HG02852 (cell line): Measurements from ENCODE around the gene RGS6.
A peak's percentile ranks its signal among the peaks of the same experiment; 100 is the strongest.

Source experiments
- ATAC-seq: cut with Tn5 transposase; IDR thresholded peaks from one replicate; pipeline ENCODE4 v1.9.1; 2021; ENCODE audit warnings: mild to moderate bottlenecking, moderate library complexity; ENCODE audit not compliant: unreplicated experiment

The RGS6 gene

GRCh38 chr14:72013721-72014345, 81.6 kb downstream of the RGS6 start:
- no peak for ATAC-seq

DNA sequence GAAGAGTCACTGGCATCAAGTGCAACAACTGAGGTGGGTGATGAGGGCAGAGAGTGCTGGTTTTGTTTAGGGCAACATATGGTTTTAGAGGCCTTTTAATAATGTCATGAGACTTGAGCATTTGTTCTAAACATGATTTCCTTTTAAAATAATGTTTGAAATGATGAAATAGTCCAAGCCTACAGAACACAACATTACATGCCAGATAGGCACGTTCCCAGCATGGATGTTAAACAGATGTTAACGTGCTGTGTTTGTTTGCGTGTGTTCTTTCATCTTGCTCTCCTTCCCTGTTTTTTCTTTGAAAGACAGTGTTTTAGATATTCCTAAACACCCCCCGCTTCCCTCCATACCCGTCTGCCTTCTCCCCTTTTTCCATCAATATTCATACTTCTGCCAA, 82.3 kb downstream of the RGS6 start:
- ATAC-seq = no peak

DNA sequence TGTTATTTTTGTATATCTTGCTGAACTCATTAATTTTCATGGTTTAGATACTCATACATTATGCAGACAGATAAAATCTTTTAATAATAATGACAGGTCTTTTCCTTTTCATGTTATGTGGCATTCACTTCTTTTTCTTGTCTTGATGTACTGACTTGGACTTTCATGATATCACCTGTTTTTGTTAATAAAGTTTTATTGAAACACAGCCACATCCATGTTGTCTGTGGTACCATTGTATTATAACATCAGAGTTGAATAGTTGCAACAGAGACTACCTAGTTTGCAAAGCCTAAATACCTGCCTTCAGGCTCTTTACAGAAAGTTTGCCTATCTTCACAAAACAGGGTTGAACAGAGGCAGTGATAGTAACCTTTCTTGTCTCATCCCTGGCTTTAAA, 85.1 kb downstream of the RGS6 start:
- no peak for ATAC-seq

DNA sequence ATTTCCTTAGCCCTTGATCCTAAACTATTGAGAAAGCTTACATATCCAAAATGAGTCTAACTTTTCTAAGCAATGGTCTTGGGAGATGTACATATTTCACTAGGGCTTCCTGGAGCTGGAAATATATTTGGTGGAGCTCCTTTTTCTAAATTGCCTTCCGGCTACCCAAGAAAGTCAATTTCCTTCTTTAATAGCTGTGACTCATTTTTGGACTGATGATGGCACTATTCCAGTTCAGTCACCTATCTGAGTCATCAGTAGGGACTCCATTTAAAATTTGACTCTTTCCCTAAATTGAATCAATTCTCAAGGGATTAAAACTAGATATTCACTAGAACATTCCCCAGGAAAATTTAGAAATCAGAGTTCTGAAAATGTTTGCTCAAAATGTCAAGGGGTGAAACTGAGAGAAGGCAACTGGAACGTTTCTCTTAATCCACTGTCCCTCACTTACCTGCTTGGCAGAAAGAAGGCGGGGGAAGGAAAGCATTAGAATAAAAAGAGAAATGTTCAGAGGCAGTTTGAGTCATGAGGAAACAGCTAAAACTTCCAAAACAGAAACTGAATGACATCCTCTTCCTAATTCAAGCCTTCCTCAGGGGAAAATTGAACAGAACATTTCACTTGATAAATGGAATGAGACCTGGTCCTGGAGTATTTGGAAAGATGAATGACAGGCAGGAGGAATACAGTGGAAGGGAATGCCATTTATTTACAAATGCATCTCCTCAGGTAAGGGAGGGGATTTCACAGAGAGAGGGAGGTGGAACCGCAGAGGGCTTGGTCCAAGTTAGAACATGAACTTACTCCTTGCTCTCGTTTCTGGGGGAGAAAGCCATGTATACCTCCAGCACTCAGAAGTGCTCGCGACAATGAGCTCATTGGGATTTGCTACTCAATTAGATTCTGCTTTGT, 91.2 kb downstream of the RGS6 start:
- ATAC-seq = no peak

- ATAC-seq = no peak
These were observed 91.8 kb downstream of the RGS6 start for GRCh38 chr14:72024043-72024407.

DNA sequence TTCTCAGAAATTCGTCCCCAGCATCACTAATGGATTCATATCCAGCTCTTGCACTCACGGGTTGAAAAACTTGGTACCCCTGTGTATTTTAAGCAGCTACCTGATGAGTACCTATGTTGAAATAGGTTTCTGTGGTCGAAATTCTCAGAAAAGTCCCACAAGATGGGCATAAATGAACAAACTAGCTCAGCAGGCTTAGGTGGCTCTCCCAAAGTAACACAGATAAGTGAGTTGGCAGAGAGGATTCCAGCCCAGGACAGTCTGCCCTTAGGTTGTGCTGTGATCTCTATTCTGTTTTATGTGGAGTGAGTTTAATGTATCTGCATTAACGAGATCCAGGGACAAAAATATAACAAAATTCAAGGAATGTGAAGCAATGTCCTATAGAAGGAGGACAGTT, 92.3 kb downstream of the RGS6 start:
- no peak for ATAC-seq

DNA sequence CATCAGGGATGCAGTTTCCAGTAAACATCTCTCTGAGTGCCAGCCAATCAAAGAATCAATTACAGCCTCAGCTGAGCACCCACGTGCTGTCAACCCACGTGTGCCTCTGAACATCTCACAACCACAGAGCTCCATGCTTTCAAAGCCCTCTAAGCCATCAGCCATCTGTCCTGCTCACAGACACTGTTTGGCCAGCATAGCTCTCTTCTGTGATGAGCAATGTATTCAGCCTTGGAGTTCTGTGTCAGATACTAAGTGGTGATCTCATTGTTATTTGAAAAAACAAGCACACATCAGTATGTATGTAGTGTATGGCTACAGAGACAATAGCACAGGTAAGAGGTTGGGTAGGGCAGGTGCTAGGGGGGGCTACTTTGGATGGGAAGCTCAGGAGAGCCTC, 94.3 kb downstream of the RGS6 start:
- ATAC-seq = no peak

GRCh38 chr14:72027061-72027460, 94.8 kb downstream of the RGS6 start:
- ATAC-seq = no peak

DNA sequence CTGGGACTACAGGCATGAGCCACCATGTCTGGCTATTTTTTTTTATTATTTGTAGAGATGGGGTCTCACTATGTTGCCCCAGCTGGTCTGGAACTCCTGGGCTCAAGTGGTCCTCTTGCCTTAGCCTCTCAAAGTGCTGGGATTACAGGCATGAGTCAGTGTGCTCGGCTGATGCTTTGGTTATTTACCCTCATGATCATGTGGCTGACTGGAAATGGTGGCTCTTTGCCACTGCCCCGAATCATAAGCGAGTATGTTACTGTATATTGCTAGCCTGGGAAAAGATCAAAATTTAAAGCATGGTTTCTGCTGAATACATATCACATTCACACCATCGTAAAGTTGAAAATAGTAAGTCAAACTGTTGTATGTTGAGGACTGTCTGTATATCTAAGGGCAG, 101.1 kb downstream of the RGS6 start:
- ATAC-seq = no peak

DNA sequence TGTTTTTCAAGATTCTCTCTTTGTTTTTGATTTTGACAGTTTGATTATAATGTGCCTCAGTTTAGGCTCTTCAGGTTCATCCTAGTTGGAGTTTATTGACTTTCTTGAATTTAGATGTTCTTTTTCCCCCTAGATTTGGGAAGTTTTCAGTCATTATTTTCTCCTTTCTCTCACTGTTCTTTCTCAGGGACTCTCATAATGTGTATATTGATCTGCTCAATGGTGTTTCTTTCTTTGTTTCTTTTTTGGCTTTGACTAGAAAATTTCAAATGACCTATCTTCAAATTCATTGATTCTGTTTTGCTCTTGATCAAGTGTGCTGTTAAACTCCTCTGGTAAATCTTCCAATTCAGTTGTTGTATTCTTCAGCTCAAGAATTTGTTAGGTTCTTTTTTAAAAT, 108.3 kb downstream of the RGS6 start:
- ATAC-seq = no peak

DNA sequence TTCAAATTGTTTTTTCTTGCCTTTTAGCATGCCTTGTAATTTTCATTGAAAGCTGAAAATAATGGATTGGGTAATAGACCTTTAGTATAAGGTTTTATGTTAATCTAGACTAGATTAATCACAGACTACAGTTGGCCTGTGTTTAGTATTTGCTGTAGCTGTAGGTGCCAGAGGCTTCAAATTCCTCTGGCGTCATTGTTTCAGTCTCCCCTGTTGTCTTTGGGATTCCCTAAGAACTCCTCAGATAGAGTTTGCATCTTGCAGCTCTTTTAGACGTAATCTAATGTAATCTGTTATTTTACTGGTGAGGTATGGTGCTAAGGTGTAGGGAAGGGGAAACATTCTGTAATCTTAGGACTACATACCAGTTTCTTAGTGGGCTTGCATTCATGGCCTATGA, 113.0 kb downstream of the RGS6 start:
- ATAC-seq = no peak

GRCh38 chr14:72045885-72046284, 113.7 kb downstream of the RGS6 start:
- ATAC-seq = no peak

GRCh38 chr14:72049462-72049861, 117.2 kb downstream of the RGS6 start:
- ATAC-seq = peak; percentile 50

DNA sequence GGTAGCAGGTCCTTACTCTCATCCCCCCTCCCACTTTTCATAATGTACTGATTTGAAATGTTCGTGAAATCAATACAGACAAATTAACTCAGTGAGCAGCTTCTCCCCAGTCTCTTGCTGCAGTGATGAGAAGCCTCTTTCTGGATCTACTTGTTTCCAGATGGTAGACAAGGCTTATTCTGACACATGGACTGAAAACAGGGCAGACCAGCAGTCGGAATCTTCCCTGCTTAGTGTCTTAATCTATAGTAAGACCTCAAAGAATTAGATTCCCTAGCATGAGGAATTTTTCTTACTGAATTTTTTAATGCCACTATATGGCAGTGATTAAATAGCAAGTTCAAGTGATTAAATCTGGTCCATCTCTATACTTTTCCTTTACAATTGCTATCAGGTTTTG, 120.1 kb downstream of the RGS6 start:
- no peak for ATAC-seq

DNA sequence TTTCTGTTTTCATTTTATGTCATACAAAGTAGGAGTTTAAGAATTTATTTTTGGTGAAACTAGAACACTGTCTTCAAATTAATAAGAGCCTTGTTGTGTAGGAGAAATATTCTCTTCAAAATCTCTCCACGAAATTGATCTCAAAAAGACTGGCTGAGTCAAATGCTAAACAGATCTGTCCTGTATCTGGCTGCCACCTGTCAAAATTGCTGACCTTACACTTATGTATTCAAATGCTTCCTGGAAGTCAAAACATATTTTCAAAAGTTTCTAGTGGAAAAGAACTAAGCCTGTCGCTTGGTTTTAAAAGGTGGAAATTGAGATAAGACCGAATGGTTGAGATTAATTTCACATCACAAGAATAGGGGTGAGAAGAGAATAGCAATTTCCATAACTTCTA, 121.4 kb downstream of the RGS6 start:
- ATAC-seq = no peak

DNA sequence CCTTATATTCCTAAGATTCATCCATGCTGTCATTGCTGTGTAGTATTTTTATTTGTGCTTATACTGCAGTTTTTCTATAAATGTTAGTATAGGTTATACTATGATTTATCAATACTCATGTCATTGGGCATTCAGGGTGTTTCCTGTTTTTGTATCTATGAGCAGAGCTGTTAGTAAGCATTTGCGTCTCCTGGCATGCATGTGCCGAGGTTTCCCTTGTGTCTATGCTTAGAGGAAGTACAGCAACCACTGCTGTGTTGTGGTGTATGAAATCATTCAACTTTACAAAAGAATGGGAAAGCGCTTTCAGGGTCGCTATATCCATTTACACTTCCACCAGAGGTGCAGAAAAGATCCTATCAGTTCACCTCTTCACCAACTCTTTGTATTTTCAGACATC, 122.7 kb downstream of the RGS6 start:
- no peak for ATAC-seq

DNA sequence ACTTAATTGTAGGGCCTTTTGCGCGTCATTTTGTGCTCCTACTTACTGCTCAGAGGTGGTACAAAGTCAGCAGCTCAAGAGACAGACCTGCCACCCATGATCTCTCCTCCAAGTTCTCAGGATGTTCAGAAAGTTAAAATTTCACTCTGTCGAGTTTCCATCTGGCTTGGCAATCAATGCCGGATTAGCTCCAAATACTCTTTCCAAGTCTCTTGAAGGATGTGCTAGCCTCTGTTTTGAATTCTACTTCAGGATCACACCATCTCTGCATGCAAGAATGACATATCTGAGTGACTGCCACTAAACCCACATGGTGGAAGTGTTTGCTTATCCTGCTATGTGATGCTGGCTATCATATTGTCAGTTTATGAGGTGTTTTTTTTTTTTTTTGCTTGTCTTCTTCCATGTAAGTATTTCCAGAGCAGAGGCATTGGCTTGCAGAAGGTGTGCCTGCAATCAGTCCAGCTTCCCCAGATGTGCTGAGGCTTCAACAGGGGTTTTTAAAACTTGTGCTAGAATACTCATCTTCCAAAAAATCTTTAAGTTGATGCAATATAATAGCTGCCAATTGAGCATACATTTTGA, 125.6 kb downstream of the RGS6 start:
- ATAC-seq = no peak

DNA sequence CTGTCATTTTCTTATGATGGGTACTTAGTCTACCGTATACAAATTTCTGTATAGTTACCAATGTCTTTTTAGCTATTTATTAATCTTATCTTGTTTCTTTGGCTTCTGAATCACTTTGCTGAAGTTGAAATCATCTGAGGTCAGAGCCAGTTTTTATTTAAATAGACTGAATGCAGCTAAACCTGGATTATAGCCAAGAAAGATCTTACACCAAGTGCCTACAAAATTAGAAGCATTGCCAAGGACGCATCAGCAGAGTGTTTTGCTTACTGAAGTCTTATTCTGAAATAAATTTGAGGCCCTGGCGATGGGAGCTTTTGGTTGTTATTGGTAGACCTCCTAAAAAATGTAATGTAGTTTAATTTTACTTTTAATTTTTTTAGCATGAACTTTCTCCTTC, 128.2 kb downstream of the RGS6 start:
- ATAC-seq = no peak

DNA sequence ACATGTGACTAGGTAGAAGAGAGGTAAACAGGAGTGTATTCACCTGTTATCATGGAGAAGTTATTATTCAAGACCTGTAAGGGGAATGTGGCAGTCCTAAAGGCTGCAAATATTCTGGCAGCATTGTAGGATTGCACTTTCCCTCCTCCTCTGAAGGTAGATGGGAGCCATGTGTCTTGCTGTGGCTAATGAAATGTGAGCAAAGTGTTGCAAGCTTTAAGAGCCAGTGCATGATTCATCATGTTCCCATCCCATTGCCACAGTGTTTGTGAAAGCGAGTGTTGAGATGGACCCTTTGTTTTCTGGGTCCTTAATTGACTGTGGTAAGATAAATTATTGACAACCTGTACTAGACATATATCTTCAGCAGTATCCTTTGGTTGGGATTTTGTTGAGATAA, 128.7 kb downstream of the RGS6 start:
- no peak for ATAC-seq

- no peak for ATAC-seq
These were observed 129.5 kb downstream of the RGS6 start for GRCh38 chr14:72061718-72062117.

- no peak for ATAC-seq
These were observed 131.6 kb downstream of the RGS6 start for GRCh38 chr14:72063761-72064282.

- ATAC-seq = no peak
These were observed 132.3 kb downstream of the RGS6 start for GRCh38 chr14:72064501-72064900.
